ENCODE measurements around the gene TNFSF8.

TNFSF8 gene

DNA sequence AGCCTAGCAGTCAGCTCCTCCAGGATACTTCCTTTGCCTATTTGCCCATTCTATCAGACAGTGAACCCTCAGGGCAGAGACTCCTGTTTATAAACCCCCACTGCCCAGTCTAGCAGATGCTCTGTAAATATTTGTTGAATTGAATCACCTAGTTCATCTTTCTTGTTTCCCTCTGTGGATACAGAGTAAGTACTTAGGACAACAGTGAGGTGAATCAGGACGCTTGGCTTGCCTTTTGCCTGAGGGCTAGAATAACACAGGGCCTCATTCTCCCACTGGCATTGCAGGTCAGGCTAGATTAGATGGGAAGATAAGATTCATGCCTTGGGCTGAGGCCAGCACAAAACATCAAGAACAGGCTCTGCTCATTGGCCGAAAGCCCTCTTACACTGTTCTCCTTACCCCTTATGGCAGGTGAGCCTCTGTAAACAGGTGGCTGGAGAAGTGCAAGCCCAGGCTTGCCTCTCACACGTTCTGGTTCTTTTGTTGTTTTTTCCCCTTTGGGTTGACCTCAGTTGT, 22.2 kb downstream of the TNFSF8 start:
- in situ Hi-C loops (cut with MboI; ENCODE audit: low sequenced_read_pairs): loop anchor here (10.0 to 25.0 kb wide), 2 partner anchors 163 to 496 kb away; no protein-coding TSS in a partner anchor

DNA sequence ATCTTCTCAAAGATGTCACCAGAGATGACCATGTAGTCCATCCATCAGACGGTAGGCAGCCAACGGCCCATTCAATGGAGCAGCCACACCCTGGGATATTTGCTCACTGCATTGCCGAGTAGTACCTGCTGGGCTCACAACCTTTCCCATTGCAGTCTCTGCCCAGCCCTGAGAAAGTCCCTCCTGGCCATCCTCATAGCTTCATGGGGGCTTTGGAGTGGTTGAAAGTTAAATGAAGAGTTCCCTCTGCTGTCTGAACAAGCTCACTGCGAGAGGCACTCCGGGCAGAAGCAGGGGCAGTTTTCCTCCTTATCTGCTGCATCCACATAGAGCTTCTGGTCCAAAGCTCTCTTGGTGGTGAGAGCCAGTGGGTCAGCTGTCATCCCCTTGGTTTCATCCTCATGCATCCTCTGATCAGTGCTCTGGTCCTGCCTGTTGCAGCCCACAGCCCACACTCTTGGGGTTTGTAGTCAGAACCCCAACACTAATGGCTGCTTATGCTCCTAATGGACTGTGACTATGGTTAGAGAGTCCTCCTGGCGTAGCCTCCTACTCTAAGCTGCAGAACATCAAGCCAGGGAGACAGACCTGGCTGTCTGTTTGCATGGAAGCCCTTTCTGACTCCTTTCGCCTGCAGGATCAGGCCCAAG, 23.3 kb downstream of the TNFSF8 start:
- in situ Hi-C loops (cut with MboI; ENCODE audit: low sequenced_read_pairs): loop anchor here (10.0 to 25.0 kb wide), 2 partner anchors 162 to 495 kb away; no protein-coding TSS in a partner anchor

GRCh38 chr9:114905170-114905940, 25.0 kb downstream of the TNFSF8 start:
- in situ Hi-C loops (cut with MboI; ENCODE audit: low sequenced_read_pairs): loop anchor here (10.0 to 25.0 kb wide), 2 partner anchors 161 to 493 kb away; no protein-coding TSS in a partner anchor

DNA sequence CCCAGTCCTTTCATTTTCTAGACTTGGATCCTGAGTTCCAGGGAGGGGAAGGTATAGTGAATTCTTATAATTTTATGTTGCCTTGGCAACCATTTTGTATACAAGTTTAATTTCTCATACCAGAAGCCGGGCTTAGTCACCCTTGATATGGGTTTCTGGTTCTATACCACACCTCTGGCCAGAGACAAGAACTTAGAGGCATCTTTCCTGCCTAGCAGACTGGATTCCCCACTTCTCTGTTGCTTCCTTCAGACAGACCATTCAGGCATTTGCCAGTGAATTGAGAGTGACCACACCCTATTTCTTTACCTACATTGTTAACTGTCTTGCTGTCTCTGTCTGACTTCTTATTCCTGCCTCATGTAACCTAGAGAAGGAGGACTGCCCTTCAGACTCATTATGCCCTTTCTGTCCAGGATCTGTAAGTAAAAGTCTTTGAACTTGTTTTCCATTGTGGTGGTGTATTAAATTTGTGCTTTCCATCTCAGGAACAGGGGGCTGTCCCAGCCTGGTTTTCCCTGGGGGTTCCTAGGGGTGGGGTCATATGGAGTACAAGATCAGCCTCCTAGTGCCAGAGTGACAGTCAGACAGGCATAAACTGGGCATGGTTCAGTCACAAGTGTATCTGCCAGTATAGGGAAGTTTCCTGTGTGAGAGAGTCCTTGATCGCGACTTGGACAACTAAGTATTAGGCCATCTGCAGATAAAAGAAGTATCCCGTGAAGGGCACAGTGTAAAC, 27.4 kb downstream of the TNFSF8 start:
- in situ Hi-C loops (cut with MboI; ENCODE audit: low sequenced_read_pairs): loop anchor here (10.0 to 25.0 kb wide), 2 partner anchors 158 to 491 kb away; no protein-coding TSS in a partner anchor

GRCh38 chr9:114900942-114901802, 29.2 kb downstream of the TNFSF8 start:
- in situ Hi-C loops (cut with MboI; ENCODE audit: low sequenced_read_pairs): loop anchor here (10.0 to 25.0 kb wide), 2 partner anchors 156 to 489 kb away; no protein-coding TSS in a partner anchor

- in situ Hi-C loops (cut with MboI; ENCODE audit: low sequenced_read_pairs): loop anchor here (10.0 to 25.0 kb wide), 2 partner anchors 155 to 488 kb away; no protein-coding TSS in a partner anchor
Observed at GRCh38 chr9:114899995-114900394, 30.4 kb downstream of the TNFSF8 start.

DNA sequence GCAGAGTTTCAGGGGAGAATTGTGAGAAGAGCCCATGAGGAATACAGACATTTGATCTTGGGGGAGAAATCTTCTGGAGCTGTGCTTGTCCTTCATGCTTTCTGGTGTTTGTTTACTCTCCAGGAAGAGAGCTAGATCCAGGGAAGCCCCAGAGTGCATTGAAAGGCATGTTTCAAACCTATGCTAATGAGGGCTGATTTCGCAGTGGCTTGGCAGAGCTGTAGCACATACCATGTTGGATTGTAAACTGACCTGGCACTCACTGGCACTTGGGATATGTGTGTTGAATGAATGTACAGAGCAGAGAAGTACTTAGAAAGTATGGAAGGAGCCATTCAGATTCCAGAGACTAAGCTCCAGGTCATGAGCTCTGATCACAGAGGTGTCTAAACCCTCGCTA, 30.9 kb downstream of the TNFSF8 start:
- in situ Hi-C loops (cut with MboI; ENCODE audit: low sequenced_read_pairs): no loop called here

- in situ Hi-C loops (cut with MboI; ENCODE audit: low sequenced_read_pairs): no loop called here
Observed at GRCh38 chr9:114898741-114899140, 31.6 kb downstream of the TNFSF8 start.

DNA sequence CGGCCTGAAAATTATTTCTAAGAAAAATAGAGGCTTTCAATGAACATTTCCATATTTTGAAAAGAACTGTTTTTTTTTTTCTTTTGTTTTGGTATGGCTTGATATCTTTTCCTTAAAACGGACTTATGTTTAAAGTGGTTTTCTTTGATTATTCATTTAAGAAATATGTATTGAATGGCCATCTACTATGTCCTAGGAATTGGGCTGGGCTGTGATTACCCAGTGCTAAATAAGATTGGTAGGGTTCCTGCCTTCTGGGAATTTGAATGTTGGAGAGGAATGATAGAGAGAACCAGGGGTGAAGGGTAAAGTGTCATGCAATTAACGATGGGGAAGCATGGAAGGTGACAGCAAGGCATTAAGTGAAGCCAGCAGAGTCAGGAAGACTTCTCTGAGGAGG, 33.2 kb downstream of the TNFSF8 start:
- in situ Hi-C loops (cut with MboI; ENCODE audit: low sequenced_read_pairs): no loop called here

- in situ Hi-C loops (cut with MboI; ENCODE audit: low sequenced_read_pairs): no loop called here
Observed at GRCh38 chr9:114896344-114896743, 34.0 kb downstream of the TNFSF8 start.

DNA sequence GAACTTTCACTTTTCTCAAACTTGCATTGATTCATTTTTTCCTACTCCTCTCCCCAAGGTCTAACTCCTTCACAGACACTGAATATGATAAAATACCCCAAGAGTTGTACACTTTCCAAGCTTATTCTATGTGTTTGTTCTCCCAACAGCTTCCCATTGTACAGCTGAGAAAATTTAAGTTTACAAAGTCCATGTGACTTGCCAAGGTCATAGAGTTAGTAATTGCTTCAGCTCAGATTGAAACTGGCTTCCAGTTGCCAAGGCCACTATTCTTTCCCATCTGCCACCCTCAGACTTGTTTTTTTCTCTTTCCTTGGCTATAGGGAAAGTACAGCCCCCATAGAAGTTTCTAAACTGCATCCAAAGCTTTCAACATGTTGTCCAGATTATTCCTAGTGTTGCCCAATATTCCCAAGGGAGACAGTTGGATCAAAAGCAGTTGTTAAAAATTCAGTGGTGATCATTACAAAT, 34.8 kb downstream of the TNFSF8 start:
- in situ Hi-C loops (cut with MboI; ENCODE audit: low sequenced_read_pairs): no loop called here

DNA sequence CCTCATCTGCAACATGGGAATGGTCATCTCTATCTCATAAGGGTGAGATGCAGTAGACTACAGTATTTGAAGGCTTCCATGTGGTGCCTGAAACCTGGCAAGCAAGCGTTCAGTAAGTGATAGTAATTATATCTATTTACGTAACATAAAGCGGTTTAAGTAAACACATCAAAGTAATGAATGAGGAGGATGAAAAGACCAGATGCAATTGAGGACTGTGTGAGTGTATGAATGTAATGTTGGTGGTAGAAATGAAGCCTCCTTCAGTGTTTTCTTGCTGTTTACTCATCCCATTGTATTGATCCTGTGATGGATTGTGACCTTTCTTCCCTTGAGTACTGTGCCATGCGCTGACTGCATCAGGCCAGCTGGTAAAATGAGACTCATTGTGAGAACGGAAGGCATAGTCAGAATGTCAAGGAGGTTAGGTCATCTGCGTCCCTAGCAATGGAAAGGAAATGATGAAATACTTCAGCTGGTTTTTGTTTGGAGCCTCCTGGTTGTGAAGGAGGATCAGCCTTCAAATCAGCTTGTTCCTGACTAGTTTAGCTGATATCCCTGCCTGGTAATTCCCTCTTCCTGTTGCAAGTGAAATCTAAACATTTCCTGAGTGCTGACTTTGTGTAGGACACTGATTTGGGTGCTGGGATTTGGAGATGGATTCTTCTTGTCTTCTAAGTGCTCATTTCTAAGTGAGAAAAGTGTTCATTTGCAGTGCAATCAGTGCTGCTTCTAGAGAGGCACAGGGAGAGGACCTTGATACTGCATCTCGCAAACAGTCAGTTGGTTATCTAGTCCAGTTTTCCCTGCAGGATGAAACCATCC, 35.6 kb downstream of the TNFSF8 start:
- in situ Hi-C loops (cut with MboI; ENCODE audit: low sequenced_read_pairs): no loop called here

GRCh38 chr9:114894206-114894605, 36.2 kb downstream of the TNFSF8 start:
- in situ Hi-C loops (cut with MboI; ENCODE audit: low sequenced_read_pairs): no loop called here

DNA sequence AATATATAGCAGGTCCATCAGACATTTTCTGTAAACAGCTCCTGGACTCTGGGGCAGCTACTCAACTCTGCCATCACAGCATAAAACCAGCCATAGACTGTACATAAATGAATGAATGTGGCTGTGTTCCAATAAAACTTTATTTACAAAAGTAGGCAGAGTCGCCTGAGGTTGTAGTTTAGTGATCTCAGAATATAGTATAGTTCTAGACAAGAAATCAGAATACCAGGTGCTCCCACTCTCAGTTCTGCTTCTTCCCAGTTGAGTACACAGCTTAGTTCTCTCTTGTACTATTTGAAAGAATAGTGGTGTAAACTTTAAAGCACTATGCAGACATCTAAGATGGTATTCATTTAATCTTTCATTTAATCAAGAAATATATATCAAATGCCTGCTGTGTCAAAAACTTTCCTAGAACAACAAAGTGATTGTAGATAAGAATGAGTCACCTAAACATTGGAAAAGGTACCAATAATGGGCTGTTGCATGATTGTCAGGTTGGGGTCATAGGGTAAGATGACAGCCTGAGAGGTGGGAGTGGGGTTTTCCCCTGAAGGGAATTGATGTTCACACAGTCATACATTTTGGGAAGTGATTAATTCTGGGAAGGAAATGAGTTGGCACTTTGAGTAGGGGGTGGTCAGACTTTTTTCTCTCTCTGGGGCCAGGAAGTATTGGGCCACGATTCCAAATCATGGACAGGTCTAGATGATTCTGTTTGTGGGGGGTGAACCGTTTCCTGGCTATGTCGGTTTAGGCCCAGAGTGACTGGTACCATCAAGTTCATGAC, 37.0 kb downstream of the TNFSF8 start:
- in situ Hi-C loops (cut with MboI; ENCODE audit: low sequenced_read_pairs): no loop called here

GRCh38 chr9:114889802-114890224, 40.6 kb downstream of the TNFSF8 start:
- in situ Hi-C loops (cut with MboI; ENCODE audit: low sequenced_read_pairs): no loop called here

DNA sequence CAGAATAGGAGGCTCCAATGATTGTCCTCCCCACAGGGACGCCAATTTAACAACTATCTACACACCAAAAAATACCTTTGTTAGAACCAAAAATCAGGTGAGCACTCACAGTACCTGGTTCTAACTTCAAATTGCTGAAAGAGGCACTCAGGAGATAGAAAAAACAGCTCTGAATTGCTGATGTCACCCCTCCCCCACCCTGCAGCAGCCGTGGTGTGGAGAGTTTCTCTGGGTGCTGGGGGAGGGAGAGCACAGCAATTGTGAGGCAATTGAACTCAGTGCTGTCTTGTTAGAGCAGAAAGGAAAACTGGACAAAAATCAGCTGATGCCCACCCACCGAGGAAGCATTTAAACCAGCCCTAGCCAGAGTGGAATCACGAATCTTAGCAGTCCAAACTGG, 41.8 kb downstream of the TNFSF8 start:
- in situ Hi-C loops (cut with MboI; ENCODE audit: low sequenced_read_pairs): no loop called here

GRCh38 chr9:114887963-114888362, 42.4 kb downstream of the TNFSF8 start:
- in situ Hi-C loops (cut with MboI; ENCODE audit: low sequenced_read_pairs): no loop called here

GRCh38 chr9:114884787-114885452, 45.5 kb downstream of the TNFSF8 start:
- in situ Hi-C loops (cut with MboI; ENCODE audit: low sequenced_read_pairs): no loop called here

Data from HL-60/S4 treated with phorbol 12-myristate 13-acetate at 8.2 ng/mL for 4 days and 3 days (cell line).